GM20000 (cell line): ENCODE results near the gene LEF1.
"Not testable (repeated sequence)": the region's sequence is repeated elsewhere in the genome, so short reads cannot be mapped to it uniquely, and the experiment has no call there.

Experiments used
- DNase-seq: peaks from one replicate; pipeline ENCODE4 v3.0.0; 2012; ENCODE audit warnings: low spot score
- TF ChIP-seq, protein P1 (sequence below): IDR thresholded peaks from 2 replicates; pipeline ENCODE4 v1.5.1; 2012; ENCODE audit warnings: mild to moderate bottlenecking, control low read depth; ENCODE audit errors: extremely low read depth, missing control alignments

The LEF1 gene

DNA sequence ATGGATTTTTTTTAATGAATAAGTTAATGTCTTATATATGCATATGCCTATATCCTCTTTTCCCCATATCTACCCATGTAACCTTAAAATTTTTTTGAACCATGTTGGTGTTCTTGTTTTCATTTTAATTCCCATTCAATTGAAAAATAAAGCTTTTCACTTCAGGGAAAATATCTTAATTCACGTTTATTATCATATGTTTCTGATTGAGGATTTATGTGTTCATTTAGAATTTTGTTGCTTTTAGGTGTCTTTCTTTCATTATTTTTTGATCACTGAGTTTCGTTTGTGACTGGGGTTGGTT lies 149.9 kb downstream of the LEF1 start:
- TF ChIP-seq, protein P1, sequence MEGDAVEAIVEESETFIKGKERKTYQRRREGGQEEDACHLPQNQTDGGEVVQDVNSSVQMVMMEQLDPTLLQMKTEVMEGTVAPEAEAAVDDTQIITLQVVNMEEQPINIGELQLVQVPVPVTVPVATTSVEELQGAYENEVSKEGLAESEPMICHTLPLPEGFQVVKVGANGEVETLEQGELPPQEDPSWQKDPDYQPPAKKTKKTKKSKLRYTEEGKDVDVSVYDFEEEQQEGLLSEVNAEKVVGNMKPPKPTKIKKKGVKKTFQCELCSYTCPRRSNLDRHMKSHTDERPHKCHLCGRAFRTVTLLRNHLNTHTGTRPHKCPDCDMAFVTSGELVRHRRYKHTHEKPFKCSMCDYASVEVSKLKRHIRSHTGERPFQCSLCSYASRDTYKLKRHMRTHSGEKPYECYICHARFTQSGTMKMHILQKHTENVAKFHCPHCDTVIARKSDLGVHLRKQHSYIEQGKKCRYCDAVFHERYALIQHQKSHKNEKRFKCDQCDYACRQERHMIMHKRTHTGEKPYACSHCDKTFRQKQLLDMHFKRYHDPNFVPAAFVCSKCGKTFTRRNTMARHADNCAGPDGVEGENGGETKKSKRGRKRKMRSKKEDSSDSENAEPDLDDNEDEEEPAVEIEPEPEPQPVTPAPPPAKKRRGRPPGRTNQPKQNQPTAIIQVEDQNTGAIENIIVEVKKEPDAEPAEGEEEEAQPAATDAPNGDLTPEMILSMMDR: no peak

DNA sequence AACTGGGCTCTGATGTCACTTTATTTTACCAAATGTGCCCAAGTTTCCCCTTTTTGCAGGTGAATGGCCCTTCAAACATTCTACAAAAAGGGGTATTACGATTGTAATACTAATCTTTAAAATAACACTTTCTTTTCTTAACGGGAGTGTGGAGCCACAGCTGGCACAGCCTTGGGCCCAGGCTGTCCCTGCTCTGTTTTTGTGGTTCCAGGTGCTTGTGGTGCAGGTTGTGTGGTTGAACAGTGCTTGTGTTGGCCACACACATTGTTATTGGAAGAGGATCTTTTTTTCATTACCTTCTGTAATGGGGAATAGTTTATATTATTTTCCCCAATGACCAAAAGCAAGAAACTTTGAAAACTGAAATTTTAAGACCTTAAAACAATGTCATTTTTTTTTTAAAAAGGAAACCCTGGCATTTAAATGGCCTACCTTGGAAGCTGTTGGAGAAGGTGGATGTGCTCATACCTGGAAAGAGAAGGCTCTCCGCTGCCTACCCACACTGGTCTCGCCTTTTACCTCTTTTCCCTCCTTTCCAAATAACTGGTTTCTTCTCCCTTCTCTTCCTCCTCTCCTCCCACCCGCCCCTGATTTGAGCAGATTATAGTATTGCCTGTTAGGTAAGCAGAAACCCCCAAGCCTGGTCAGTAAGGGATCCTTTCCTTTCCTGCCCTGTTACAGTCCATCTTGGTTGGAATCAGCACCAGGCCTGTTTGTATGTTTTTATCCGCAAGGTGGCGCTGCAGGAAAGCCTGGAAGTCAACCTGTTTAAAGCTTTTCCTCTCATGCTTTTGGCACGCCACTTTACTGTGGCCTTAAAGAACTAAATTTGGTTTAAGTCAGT lies 150.5 kb downstream of the LEF1 start:
- DNase-seq: peak; percentile 69
- TF ChIP-seq, protein P1: peak; percentile 76

More for the DNA sequence above, 149.9 kb downstream of the LEF1 start:
- no peak for DNase-seq

DNA sequence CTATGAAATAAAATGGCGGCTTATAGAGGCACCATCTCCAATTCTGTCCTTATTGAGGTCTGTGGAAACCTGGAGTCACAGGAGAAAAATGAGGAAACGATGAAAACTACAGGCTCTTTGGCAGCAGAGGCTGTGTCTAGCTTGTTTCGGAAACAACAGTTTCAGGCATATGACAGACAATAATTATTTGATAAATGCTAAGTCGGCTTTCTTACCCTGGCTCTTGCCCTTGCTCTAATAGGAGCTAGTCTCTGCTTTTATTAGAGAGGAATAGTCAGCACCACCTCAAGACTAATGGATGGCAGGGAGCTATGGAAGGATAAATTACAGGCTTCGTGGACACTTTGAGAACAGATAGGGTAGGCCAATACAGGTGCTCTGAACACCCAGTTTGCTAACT lies 154.8 kb downstream of the LEF1 start:
- TF ChIP-seq, protein P1: no peak
- DNase-seq: no peak

DNA sequence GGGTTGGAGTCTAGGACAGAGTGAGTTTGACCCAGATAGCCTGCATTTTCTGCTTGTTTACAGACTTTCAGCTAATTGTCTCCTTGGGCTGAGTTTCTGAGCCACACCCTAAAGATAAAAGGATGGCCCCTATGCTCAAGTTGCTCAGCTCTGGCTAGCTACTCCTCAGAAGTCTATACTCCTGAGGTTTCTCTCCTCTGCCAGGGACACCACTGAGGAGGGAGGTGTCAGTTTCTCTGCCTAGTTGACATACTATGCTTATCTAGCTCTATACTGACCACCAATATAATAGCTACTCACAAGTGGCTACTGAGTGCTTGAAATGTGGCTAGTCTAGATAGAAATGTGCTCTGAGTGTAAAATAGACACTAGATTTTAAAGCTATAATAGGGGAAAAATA lies 155.4 kb downstream of the LEF1 start:
- no peak for DNase-seq
- TF ChIP-seq, protein P1: no peak

DNA sequence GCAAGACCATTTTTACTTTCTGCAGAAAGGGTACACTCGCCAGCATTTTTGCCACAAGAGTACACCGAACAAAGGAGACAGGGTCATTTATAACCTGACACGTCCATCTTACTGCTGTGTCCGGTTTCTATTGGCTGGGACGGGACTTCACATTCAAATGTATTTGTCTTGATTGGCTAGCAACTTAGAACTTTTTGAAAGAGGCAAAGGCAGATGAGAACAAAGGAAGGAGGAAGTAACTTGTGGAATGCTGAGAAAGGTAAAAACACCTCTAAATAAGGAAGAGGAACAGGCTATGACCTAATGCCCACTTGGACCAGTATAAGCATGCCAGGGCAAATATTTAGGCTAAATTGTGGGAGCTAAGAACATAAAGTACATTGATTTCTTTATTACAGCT lies 156.3 kb downstream of the LEF1 start:
- not testable (repeated sequence) for DNase-seq

DNA sequence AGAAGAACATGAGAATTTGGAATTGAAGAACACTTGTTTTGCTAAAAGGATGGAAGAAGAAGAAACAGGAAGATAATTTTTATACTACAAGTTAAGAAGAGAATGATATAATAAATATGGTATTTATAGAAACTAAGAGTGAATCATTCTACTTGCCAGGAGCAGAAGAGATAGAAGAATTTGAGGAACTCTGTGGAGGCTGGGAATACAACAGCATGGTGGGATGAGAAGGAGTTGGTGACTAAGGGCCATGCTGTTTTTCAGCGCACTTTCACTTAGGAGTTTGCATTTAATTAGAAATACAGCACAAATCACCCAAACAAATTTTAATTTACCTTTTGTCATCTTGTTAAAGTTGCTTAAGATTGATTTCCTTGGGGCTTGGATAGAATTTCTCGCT lies 158.6 kb downstream of the LEF1 start:
- TF ChIP-seq, protein P1: no peak
- no peak for DNase-seq

DNA sequence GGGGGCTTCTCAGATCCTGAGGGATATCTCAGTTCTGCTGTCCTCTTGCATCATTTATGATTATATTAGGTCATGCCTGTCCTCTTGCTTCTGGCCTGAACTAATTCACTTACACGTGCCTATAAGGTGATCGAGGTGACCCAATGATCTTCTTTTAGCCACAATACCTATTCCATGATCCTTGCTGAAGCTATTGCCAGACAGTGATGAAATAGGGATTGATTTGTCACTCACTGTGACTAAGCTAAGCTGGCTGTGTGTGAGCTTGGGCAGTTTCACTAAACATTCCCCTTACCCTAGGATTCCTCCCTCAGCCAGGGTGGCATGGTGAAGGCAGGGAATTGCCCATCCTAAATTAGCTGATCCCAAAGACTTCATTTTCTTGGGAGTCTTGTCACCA lies 160.0 kb downstream of the LEF1 start:
- DNase-seq: no peak
- TF ChIP-seq, protein P1: no peak

DNA sequence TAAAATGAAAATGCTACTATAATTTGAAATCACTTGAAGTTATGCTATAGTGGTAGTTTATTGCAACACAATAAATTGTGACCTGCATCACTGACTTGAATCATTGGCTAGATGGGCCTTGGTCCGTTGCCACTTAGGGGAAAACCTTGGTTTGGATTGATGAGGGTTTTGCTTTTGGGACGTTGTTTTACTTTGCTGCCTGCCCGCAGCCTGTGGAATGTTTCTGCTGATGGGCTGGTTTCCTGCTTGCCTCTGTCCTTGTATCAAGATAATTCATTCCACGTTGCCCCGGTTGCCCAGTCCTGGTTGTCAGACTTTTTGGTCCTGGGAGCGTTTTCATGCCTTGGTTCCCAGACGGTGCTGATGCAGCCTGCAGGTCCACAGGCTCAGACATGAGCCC lies 160.7 kb downstream of the LEF1 start:
- TF ChIP-seq, protein P1: no peak
- no peak for DNase-seq
